Gastroesophageal sphincter (tissue), 3 donors: ENCODE data around the gene NR6A1.

ENCODE experiments used
- CTCF ChIP-seq, 4 experiments: fragments of 200-600 bp in 2 of 4; fragments of 450-650 bp in 2 of 4; sonication (generic) in 1 of 4; IDR thresholded peaks; one replicate each; pipeline ENCODE4 v1.5.1; 2017 to 2019; ENCODE audit warnings: antibody characterized with exemption in 4 of 4, mild to moderate bottlenecking in 2 of 4, moderate library complexity in 2 of 4
- POLR2A ChIP-seq, 2 donors: fragments of 450-650 bp; IDR thresholded peaks; one replicate each; pipeline ENCODE4 v1.6.1; 2017; ENCODE audit warnings: antibody characterized with exemption in 2 of 2, mild to moderate bottlenecking in 2 of 2, moderate library complexity in 1 of 2
- POLR2AphosphoS5 ChIP-seq: sonication (generic); formaldehyde crosslinking; IDR thresholded peaks from one replicate; pipeline ENCODE4 v1.6.1; 2017; ENCODE audit warnings: antibody characterized with exemption

- TF ChIP-seq POLR2AphosphoS5 (no peak), CTCF (IDR thresholded peaks at IDR 0.05) (no peak), POLR2A (IDR thresholded peaks at IDR 0.05) (no peak)
Observed at GRCh38 chr9:124792257-124793014, 21.3 kb upstream of the NR6A1 start.
